K562 (cell line): ENCODE data around the gene SLC9A3. TPM values are rescaled to one million over a fixed set of nuclear protein-coding genes. Genes with fewer than 3 reads are reported as not detected.

Experiments
- ATAC-seq: fragments of 200-7000 bp; cut with Tn5 transposase; 3 replicates; pipeline ENCODE4 v1.9.1; 2020; ENCODE audit warnings: moderate library complexity
- BruUV-seq: library from RNA; stranded (reverse); fragments of 400-500 nt; replicated peaks from 2 replicates; lab custom pipeline; 2021; lab: Mats Ljungman, UMichigan
- CTCF ChIA-PET: fragments of 300-600 bp; formaldehyde crosslinking; extraction: SDS; loops from one replicate; lab custom pipeline; 2021; ENCODE audit warnings: low intra/inter-chr PET ratio; lab: Yijun Ruan, JAX
- POLR2A ChIA-PET: fragments of 300-600, 350-650 bp; sonication (Branson Sonifier 250); formaldehyde crosslinking; extraction: SDS; loops from one replicate; lab custom pipeline; 2021; ENCODE audit warnings: antibody characterized with exemption, inconsistent platforms; lab: Yijun Ruan, JAX
- DNase-seq, 4 experiments: peaks; one replicate each; pipeline versions ENCODE4 v3.0.0 to v3.0.0-alpha.2; 2011 to 2018; ENCODE audit warnings: low spot score in 3 of 4, mixed read lengths in 3 of 4; ENCODE audit errors: extremely low read depth in 1 of 4
- FAIRE-seq: peaks from 2 replicates; lab custom pipeline; 2011; peaks lifted over from hg19 to GRCh38; lab: Jason Lieb, UNC
- H2AFZ ChIP-seq: 2 replicates; pipeline ENCODE4 v1.6.0; 2011; ENCODE audit warnings: low read depth, low read length, control low read depth, inconsistent platforms
- H3K27ac ChIP-seq: fragments of 200-600 bp; 3 replicates; pipeline ENCODE4 v1.8.0; 2011; ENCODE audit warnings: low read depth, mild to moderate bottlenecking, control low read depth, inconsistent platforms, low read length, moderate library complexity, mixed read lengths; ENCODE audit errors: extremely low read depth
- H3K27me3 ChIP-seq, 2 experiments: fragments of 300-600 bp in 1 of 2; 2 replicates in 1 of 2; 3 replicates in 1 of 2; pipeline versions ENCODE4 v1.6.0 to v1.8.0; 2011; ENCODE audit warnings: inconsistent platforms in 2 of 2, low read length in 2 of 2, mild to moderate bottlenecking in 1 of 2, mixed read lengths in 1 of 2, moderate library complexity in 1 of 2; ENCODE audit not compliant: control insufficient read depth in 2 of 2, insufficient read depth in 2 of 2
- H3K36me3 ChIP-seq: fragments of 300-600 bp; 3 replicates; pipeline ENCODE4 v1.8.0; 2011; ENCODE audit warnings: mild to moderate bottlenecking, low read length, inconsistent platforms; ENCODE audit not compliant: control insufficient read depth, insufficient read depth
- H3K4me1 ChIP-seq, 2 experiments: fragments of 200-600 bp in 1 of 2; replicated peaks in 1 of 2; 2 replicates in 1 of 2; 3 replicates in 1 of 2; pipeline versions ENCODE4 v1.5.1 to v1.8.0; 2011; ENCODE audit warnings: inconsistent platforms in 2 of 2, low read length in 2 of 2, mild to moderate bottlenecking in 1 of 2, mixed read lengths in 1 of 2, moderate library complexity in 1 of 2; ENCODE audit not compliant: control insufficient read depth in 2 of 2, insufficient read depth in 2 of 2
- H3K4me2 ChIP-seq: 2 replicates; pipeline ENCODE4 v1.6.1; 2011; ENCODE audit warnings: low read length, control low read depth, inconsistent platforms, mixed read lengths; ENCODE audit not compliant: insufficient read depth
- H3K4me3 ChIP-seq: fragments of 200-600 bp; sonication (generic), shearing (Covaris generic); 2 replicates; pipeline ENCODE4 v1.5.1; 2016; ENCODE audit warnings: control low read depth, inconsistent platforms
- H3K79me2 ChIP-seq: fragments of 200-600 bp; 3 replicates; pipeline ENCODE4 v1.8.0; 2011; ENCODE audit warnings: low read length, inconsistent platforms; ENCODE audit not compliant: control insufficient read depth, insufficient read depth
- H3K9ac ChIP-seq, 2 experiments: 2 replicates each; pipeline versions ENCODE4 v1.6.0 to v1.6.1; 2011; ENCODE audit warnings: low read depth in 2 of 2, low read length in 2 of 2, control low read depth in 1 of 2, inconsistent platforms in 1 of 2, mild to moderate bottlenecking in 1 of 2, mixed read lengths in 1 of 2; ENCODE audit not compliant: insufficient read depth in 1 of 2
- H3K9me1 ChIP-seq: one replicate; pipeline ENCODE4 v1.6.0; 2011; ENCODE audit warnings: inconsistent platforms, mild to moderate bottlenecking, low read length, moderate library complexity; ENCODE audit not compliant: control insufficient read depth, insufficient read depth
- H3K9me3 ChIP-seq: replicated peaks from 2 replicates; pipeline ENCODE4 v1.5.1; 2011; ENCODE audit warnings: low read depth, low read length, inconsistent platforms; ENCODE audit not compliant: control insufficient read depth, insufficient read depth
- H4K20me1 ChIP-seq: replicated peaks from 2 replicates; pipeline ENCODE4 v1.6.1; 2011; ENCODE audit warnings: low read length, inconsistent platforms, mixed read lengths; ENCODE audit not compliant: control insufficient read depth, insufficient read depth
- FOXK1 ChIP-seq: sonication (generic); formaldehyde crosslinking; IDR thresholded peaks from 2 replicates; pipeline ENCODE4 v1.8.0; 2022; ENCODE audit warnings: missing genetic modification reagents, mild to moderate bottlenecking, borderline replicate concordance
- MGA ChIP-seq: fragments of 450-650 bp; IDR thresholded peaks from 2 replicates; pipeline ENCODE4 v1.6.1; 2016; ENCODE audit warnings: mild to moderate bottlenecking, moderate library complexity
- PHF8 ChIP-seq: fragments of 200-600 bp; sonication (generic); IDR thresholded peaks from 2 replicates; pipeline ENCODE4 v1.6.1; 2012; ENCODE audit warnings: mixed run types, mild to moderate bottlenecking, inconsistent platforms, low read length, moderate library complexity, borderline replicate concordance
- POLR2G ChIP-seq: fragments of 200-400 bp; formaldehyde crosslinking; IDR thresholded peaks from 2 replicates; pipeline ENCODE4 v1.6.1; 2017; ENCODE audit warnings: low read depth, mild to moderate bottlenecking, antibody characterized with exemption, low read length, moderate library complexity
- POLR3A ChIP-seq: IDR thresholded peaks from 2 replicates; pipeline ENCODE4 v1.6.1; 2011; ENCODE audit warnings: borderline replicate concordance, mild to moderate bottlenecking, moderate library complexity; ENCODE audit not compliant: insufficient read length, insufficient read depth; ENCODE audit errors: extremely low read depth
- THRA ChIP-seq: fragments of 450-650 bp; IDR thresholded peaks from 2 replicates; pipeline ENCODE4 v1.6.1; 2017; ENCODE audit warnings: mild to moderate bottlenecking, moderate library complexity
- WGBS: fragments of 100-300 bp; shearing (Covaris generic); methylation state at CpG from one replicate; pipeline ENCODE4 v1.1.6; 2016; ENCODE audit warnings: low coverage, mixed read lengths; ENCODE audit not compliant: insufficient coverage; ENCODE audit errors: missing lambda C conversion rate; 5-methylcytosine and 5-hydroxymethylcytosine counted together
- in situ Hi-C: fragments of 300-500 bp; cut with MboI; formaldehyde crosslinking; loops from 4 replicates; pipeline ENCODE4 v1.15.0; 2018; ENCODE audit warnings: inconsistent platforms, mixed read lengths
- intact Hi-C: fragments of 100-400 bp; cut with micrococcal nuclease; formaldehyde crosslinking; loops from 2 replicates; pipeline ENCODE4 v1.14.2; 2022
- polyA plus RNA-seq, 8 experiments: library from polyadenylated mRNA; depleted of rRNA in 4 of 8; stranded (reverse) in 5 of 8; unstranded in 3 of 8; fragments of >200 nt; fragmentation: Nextera tagmentation in 2 of 8; fragmentation: Illumina TruSeq in 1 of 8; extraction: Ambion mirVana in 2 of 8; extraction: Trizol in 1 of 8; gene quantifications; 2 replicates each; pipeline versions ENCODE4 v1.2.1 to v1.2.3, GENCODE V29; 2011 to 2014; ENCODE audit warnings: inconsistent platforms in 1 of 8, missing spikeins in 1 of 8
- total RNA-seq, 7 experiments: library from RNA; depleted of rRNA in 6 of 7; stranded (reverse); fragments of >200 nt in 6 of 7; fragmentation: Illumina TruSeq in 2 of 7; extraction: Trizol in 2 of 7; gene quantifications; 2 replicates each; pipeline versions ENCODE4 v1.2.1 to v1.2.3, GENCODE V29; 2011 to 2021; ENCODE audit warnings: low replicate concordance in 1 of 7

SLC9A3 gene
- total and polyA plus RNA-seq, 9 of the 15 experiments (the other 6 are each of a cell fraction or from before 2014, with no cell fraction given) = 1.5 to 5.8 (median 3.7) TPM; not detected in 2

- no peak for DNase-seq
- POLR2A ChIA-PET = interaction anchor here (0.7 to 1.0 kb wide), 4 partner anchors 24 to 57 kb away, joined by 3 to 4 read pairs (median 4); no protein-coding TSS in a partner anchor
- TF ChIP-seq THRA (no peak), POLR2G (peak; percentile 59), POLR3A (no peak), FOXK1 (0 out of 2 replicates have a peak, but pooled peaks have one; percentile 35), PHF8 (peak; percentile 11; the same call in 1 of the 2 replicates), MGA (0 out of 2 replicates have a peak, but pooled peaks have one; percentile 24)
These were observed 53.1 kb downstream of the SLC9A3 start for GRCh38 chr5:470961-471749.

More at GRCh38 chr5:470961-471749, 53.1 kb downstream of the SLC9A3 start:
- intact Hi-C loops = loop anchor here (10.0 kb wide), 1 partner anchor 144 kb away; the partner anchor contains the start of gene CEP72
- in situ Hi-C loops = no loop called here
- peak overlapping the region; percentile 86 for H3K4me2 ChIP-seq
- peak overlapping the region; percentile 89; the same call in 1 of the 2 replicates for H3K4me3 ChIP-seq
- no peak overlapping the region for H2AFZ ChIP-seq
- peaks cover 4 to 14% of the 10 kb centered on the region in 2 experiments; a peak in 2 of 5 replicates for H3K27me3 ChIP-seq
- CTCF ChIA-PET = no interaction called here
- FAIRE-seq = peak; percentile 55
- ATAC-seq = 0 out of 3 replicates have a peak, but pooled peaks have one; percentile 5
- peaks cover 29% of the 10 kb centered on the region; the same call in 2 of the 3 replicates for H3K36me3 ChIP-seq
- BruUV-seq = TSS peak; percentile 60
- no peak overlapping the region for H3K27ac ChIP-seq
- peaks cover 21% of the 10 kb centered on the region for H3K79me2 ChIP-seq
- H4K20me1 ChIP-seq = peaks cover 7% of the 10 kb centered on the region
- no peaks in the 10 kb centered on the region for H3K9me1 ChIP-seq
- 79% methylated on average over 31 of the region's 31 CpGs for WGBS
- H3K9ac ChIP-seq = peak overlapping the region in 1 of 2 experiments; percentile 100; a peak in 2 of 4 replicates
- H3K9me3 ChIP-seq = no peaks in the 10 kb centered on the region
- H3K4me1 ChIP-seq = peaks cover 9 to 66% of the 10 kb centered on the region in 2 experiments; a peak in 4 of 5 replicates
